Stimulated activated CD4-positive, alpha-beta T cell treated with anti-CD3 and anti-CD28 coated beads, Interleukin-15, amount 100 ng/mL, for 48 hours (primary cell): Measurements from ENCODE around the gene ADCY7.

Experiments
- DNase-seq, 2 donors: peaks; one replicate each; pipeline ENCODE4 v3.0.0-alpha.2; 2020; ENCODE audit warnings: low read depth in 2 of 2

The ADCY7 gene

DNA sequence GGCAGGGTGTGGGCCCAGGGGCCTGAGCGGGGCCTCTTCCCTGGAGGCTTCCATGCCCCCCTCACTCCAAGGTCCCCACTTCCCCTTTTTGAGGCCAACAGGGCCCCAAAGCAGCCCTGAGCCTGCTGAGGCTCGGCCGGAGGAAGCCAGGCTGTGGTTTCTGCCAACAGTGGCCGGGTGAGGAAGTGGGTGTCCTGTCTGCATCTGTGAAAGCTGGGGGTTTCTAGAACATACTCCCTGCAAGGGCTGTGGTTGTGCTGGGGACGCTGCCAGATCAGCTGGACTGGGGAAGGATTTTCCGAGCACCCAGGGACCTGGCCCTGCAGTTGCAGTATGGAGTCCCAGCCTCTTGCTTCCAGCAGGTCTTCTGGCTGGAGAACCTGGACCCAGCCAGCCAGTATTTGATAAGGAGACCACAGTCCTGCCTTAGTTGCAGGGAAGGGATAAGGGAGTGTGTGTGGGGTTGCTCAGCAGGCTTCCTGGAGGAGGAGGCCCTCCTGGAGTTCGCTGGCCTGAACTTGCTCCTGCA, 15.7 kb downstream of the ADCY7 start:
- peak in 1 of 2 donors; percentile 26 for DNase-seq

DNA sequence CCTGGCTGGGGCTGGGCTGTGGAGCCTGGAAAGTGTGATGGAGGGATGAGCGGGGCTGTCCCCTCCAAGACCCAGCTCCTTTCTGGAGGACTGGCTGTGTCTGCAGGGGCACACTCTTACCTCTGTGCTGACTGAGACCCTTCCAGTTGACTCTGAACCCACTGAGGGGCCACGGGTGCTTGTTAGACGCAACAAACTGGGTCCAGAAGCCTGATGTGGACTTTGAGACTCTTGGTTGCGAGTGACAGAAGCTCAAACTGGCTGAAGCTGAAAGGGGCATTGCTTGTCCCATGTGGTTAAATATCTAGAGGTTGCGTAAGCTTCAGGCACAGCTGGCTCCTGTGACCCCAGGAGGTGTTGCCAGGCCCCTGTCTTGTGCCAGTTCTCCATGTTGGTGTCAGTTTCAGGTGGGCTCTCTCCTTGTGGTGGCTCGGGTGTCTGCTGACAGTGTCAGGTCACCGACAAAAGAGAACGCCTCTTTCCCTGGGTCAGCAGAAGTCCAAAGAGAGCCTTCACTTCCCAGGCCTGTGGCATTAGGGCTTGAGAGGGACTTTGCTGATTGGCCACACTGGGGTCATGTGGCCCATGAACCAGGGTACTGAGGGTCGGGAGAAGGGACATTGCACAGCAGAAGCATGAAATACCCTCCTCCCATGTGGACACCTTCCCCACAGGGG, 16.7 kb downstream of the ADCY7 start:
- DNase-seq, result no peak

DNA sequence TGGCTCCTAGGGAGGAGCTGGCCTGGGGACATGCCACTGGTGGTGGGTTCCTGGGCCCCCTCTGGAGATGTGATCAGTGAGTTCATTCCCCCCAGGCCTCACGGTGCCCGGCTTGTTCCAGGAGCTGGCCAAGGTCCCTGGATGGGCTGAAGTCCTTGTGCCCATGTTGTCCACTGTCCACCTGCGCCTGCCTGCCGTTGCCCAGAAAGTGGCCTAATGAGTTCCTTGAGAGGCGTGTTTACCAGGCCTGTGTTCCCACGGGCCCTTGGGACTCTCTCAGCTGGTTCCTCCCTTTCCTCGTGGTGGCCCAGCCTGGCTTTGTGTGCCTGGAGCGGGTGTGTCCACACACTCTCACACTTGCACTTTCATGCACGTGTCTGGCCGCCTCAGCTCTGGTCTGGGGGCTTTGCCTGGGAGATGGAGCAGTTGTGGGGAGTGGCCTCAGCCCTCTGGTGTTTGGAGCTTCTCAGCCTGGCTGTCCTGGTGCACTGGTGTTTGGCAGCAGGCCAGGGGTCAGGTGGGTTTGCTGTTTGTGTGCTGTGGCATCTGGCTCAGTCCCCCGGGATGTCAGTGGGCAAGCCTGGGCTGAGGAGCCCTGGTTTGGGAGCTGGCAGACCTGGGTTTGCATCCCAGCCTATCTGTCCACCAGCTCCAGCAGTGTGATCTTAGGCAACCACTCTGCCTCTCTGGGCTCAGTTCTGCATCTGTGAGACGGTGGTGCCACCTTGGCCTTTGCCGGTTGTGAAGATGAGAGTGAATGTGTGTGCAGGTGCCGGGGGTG, 18.0 kb downstream of the ADCY7 start:
- DNase-seq, result no peak

DNA sequence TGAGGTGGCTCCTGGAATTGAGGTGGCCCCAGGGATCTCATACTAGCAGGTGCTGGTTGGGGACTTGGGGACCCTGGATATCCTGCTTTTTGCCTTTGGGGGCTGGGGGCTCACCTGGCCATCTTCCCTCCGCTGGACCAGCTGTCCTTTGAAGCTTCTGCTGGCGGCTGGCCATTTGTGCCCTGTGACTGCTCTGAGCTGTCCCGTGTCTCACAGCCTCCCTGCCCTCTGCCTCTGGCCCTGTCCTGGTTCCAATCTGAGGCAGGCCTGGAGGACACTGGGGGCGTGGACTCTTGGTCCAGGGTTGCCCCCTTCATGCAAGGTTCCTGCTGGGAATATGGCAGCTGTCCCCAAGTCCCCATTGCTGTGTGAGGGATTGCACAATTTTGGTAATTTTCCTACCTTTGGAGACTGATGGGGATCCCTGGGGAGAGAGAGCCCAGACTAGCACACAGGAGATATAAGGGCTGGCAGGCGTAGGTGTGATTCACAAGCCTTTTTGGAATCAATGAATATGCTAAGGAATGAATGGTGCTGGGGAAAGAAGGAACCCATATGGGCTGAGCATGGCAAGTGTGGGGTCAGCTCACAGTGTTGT, 19.2 kb downstream of the ADCY7 start:
- DNase-seq, result no peak

DNA sequence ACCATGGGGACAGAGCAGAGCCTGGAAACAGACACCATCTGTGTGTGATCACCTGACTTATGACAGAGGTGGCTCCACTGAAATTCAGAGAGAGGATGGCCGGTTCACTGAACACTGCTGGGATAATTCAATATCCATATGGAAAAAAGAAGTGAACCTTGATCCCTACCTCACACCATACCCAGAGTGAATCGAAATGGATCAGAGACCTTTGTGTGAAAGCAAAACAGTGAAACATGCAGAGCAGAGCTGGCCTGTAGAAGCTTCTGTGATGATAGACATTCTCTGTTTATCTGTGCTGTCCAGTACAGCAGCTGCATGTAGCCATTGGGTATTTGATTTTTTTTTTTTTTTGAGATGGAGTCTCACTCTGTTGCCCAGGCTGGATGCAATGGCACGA, 20.3 kb downstream of the ADCY7 start:
- no peak for DNase-seq

DNA sequence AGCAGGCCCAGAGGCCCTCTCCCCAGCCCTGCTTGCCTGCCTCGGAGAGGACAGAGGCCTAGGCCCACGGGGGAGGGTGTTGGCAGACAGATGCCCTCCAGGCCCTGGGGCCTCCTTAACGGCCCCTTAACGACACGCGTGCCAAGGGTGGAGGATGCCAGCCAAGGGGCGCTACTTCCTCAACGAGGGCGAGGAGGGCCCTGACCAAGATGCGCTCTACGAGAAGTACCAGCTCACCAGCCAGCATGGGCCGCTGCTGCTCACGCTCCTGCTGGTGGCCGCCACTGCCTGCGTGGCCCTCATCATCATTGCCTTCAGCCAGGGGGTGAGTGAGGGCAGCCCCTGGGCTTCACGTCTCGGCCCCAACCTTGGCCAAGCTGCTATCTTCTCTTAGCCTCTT, 21.7 kb downstream of the ADCY7 start:
- DNase-seq, result no peak

DNA sequence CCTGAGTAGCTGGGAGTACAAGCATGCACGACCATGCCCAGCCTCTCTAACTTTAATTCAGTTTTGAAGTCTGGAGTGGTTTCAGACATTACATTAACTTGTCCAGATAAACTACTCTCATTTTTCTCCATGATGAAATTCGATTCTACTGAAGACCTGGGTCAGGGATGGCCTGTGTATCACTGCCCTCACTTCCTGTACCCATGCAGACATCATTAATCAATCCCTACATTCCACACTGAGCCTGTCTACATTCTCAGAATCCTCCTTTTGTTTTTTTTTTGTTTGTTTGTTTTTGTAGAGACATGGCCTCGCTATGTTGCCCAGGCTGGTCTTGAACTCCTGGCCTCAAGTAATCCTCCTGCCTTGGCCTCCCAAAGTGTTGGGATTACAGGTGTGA, 22.6 kb downstream of the ADCY7 start:
- DNase-seq, result no peak

DNA sequence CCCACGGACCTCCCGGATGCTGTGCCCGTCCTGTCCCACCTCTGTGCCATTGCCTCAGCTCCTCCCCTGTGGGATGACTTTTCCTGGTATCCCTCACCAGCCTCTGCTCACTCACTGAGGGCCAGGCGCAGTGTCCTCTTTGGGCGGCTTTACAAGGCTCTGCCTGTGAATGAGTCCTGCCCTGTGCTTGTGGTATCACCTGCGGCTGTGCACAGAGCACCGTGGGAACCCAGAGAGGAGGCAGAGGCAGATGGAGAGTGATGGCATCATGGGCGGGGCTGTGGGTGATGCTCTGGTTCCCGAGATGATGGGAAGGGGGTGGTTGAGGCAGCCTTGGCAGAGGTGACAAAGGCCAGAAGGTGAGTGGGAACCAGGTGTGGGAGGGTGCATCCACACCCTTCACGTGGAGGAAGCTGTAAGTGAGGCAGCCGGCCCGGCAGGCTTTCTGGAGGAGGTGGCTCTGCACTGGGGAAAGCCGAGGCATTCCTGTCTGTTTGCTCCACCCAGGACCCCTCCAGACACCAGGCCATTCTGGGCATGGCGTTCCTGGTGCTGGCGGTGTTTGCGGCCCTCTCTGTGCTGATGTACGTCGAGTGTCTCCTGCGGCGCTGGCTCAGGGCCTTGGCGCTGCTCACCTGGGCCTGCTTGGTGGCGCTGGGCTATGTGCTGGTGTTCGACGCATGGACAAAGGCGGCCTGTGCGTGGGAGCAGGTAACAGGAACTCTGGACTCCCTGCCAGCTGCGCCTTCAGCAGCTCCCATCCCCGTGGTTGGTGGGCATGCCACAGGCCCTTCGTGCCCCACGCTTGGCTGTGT, 23.8 kb downstream of the ADCY7 start:
- DNase-seq, result no peak

DNA sequence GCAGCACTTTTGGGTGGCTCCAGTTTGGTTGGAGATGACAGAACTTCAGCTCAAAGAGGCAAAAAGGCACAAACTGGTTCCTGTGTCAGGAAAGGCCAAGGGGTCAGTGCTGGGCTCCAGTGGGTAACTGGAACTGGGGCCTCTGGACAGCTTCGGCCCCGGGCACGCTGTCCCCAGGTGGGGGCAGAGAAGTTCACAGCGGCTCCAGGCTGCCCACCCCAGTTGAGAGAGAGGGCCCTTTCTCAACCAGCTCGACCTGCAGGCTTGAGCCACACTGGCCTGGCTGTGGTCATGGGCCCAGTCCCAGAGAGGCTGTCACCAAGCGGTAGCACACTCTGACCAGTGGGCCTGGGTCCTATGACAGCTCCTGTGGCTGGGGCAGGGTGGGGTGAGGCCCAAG, 24.5 kb downstream of the ADCY7 start:
- DNase-seq, result no peak

DNA sequence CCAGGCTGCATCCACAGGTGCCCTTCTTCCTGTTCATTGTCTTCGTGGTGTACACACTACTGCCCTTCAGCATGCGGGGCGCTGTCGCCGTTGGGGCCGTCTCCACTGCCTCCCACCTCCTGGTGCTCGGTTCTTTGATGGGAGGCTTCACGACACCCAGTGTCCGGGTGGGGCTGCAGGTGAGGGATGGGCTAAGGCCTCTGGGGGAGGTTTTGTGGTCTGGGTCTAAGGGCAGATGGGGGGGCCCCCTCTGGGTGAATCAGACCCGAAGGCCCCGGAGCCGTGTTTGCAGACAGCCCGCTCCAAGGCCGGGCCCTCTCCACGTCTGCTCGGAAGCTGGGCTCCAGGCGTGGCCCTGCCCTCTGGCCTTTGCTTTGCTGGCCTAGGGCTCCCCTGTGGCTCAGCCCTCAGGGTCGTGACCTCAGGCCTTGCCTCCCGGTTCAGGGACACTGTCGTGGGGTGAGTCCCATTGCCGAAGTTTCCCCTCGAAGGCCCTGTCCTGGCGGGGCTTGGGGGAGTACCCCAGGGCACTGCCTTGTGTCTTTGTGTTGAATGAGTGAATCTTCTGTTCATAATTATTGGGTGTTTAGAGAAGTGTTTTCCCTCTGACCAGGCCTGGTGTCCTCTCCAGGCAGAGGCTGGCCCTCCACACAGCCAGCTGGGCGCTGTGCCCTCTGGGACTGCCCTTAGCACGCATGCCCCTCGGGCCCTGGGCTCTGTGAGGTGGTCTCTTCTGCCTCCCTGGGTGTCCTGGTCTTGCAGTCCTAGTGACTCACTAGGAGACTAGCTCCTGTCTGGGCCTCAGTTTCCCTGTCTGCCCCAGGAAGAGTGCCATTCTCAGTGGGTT, 25.6 kb downstream of the ADCY7 start:
- DNase-seq, result no peak

DNA sequence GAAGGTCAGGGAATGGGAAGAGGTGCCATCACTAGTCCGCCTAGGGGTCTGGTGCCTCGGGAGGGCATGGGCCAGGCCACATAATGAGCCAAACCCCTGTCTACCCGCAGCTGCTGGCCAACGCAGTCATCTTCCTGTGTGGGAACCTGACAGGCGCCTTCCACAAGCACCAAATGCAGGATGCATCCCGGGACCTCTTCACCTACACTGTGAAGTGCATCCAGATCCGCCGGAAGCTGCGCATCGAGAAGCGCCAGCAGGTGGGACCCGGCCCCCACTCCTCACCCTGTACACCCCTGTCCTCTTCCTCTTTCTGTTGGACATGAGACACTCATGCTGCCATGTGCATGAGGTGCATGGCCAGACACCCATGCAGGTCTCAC, 26.2 kb downstream of the ADCY7 start:
- no peak for DNase-seq

DNA sequence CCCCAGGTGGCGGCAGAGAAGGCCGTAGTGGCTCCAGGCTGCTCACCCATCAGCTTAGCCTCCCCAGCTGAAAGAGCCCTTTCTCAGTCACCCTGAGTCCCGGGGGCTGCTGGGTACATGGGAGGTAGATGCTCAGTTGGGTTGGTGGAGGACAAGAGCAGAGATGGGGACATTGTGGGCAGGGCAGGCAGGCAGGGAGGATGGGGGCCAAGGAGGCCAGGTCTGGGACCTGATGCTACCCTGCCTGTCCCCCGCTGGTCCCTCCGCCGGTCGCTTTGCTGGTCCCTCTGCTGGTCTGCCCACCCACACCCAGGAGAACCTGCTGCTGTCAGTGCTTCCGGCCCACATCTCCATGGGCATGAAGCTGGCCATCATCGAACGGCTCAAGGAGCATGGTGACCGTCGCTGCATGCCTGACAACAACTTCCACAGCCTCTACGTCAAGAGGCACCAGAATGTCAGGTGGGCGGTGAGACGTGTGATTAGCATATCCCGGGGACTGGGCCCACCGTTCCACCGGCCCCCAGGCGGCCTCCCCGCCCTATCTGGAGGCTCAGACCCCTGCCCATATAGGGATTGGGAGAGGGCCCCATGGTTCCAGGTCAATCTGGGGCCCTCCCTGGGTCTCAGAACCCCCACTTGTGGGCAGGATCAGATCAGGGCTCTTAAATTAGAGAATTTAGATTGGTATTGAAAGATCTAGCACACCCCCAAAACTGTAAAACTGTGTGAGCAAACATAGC, 26.9 kb downstream of the ADCY7 start:
- no peak for DNase-seq

DNA sequence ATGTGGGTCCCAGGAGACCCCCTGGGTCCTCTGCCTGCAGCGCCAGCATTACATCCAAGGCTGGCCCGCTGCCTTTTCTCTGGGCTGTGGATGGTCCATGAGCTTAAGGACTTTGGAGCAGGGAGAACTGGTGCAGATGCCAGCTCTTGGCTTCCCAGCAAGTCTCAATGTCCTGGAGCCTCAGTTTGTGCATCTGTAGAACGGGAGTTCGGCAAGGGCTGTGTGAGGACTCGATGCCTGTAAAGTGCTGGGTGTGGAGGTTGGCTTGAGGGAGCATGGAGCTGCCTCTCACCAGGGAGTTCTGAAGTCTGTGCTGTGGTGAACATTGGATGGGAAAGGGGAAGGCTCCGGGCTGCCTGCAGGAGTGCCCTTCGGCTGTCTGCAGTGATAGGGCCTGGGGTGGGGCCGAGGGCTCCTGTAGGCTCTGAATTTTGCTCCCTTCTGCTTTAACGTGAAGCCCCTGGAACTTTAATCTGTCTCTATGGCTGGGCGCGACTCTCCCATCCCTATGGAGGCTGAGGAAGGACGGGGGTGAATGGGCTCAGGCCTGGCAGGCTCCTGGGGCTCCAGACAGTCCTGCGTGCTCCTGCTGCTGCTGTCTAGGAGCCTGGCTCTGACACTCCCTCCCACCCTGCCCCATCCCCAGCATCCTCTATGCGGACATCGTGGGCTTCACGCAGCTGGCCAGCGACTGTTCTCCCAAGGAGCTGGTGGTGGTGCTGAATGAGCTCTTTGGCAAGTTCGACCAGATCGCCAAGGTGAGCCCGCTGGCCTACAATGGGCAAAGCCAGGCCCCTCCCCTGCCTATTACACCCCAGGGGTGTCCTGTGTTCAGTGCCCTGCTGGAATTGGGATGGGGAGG, 27.9 kb downstream of the ADCY7 start:
- no peak for DNase-seq

DNA sequence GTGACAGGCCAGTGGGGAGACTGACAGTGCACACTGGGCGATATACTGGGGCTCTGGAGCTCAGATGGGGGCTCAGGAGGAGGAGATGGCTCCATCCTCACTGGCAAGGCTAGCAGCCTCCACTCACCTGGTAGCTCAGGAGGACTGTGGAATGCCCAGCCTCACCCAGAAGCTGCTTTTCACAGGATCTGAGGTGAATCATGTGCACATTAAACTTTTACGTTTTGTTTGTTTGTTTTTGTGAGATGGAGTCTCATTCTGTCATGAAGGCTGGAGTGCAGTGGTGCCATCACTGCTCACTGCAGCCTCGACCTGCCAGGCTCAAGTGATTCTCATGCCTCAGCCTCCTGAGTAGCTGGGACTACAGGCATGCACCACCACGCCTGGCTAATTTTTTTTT, 28.6 kb downstream of the ADCY7 start:
- no peak for DNase-seq

DNA sequence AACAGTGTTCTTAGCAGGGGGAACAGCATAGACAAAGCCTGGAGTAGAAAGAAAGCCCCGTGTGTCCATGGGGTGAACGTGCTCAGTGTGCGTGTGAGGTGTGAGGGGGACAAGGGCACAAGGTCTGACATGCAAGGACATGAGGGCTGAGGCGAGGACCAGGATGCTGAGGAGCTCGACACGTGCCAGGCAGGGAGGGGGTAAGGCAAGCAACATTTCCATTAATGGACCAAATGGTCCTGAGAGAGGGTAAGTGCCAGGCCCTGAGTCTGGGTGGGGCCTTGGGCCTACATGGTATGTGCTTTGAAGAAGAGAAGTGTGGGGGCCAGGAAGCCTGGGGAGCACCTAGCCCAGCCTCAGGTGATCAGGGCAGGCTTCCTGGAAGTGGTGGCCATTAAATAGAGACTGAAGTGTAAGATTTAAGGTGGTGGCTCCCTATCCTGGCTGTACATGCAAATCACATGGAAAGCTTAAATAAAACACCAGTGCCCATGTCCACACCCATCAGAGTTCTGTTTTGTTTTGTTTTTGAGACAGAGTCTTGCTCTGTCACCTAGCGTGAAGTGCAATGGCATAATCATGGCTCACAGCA, 29.3 kb downstream of the ADCY7 start:
- DNase-seq, result no peak

DNA sequence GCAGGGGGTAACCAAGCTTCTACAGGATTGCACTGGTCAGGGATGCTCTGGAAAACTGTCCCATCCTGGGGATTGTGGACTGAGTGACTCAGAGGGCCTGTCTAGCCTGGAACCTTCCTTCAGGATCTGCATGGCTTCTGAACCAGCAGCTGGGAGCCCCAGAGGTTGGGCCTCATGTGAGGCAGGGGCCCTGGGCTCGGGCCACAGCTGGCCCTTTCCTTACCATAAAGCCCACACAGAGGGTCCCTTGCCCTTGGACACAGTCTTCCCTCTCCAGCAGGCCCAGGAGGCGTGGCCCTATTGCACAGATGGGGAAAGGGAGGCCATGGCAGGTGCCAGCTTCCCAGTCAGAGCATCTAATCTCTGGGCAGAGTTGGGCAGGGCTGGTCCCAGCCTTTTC, 30.5 kb downstream of the ADCY7 start:
- no peak for DNase-seq

DNA sequence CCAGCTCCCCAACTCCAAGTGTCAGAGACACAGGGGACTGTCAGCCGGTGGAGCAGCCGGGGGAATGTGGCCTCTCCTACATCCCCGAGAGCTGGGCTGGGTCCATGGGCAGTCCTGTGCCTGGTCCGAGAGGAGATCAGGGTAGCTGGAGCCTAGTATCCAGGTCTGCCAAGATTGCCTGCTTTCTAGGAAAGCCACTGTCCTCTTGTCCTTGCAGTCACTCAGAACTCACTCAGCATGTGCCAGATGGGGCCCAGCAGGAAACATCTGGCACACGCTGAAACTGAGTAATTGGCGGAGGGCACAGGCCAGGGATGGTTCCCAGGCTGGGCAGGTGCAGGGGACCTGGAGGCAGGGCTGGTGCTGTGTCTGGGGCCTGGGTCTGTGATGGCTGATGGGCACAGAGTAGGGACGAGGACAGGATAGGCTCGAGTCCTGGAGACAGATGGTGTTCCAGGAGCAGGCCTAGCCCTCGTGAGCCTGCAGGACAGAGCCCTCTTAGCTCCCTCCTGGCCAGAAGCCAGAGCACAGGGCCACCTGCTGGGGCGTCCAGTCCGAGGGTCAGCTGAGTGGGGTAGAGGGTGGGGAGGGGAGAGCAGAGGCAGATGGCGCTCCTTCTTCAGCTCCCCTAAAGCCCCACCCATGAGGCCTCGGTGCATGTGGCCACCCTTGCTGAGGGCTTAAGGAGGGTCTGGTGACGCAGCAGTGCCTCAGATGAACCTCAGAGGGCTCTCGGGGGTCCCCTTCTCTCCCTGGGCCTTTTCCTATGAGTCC, 31.1 kb downstream of the ADCY7 start:
- DNase-seq, result no peak

DNA sequence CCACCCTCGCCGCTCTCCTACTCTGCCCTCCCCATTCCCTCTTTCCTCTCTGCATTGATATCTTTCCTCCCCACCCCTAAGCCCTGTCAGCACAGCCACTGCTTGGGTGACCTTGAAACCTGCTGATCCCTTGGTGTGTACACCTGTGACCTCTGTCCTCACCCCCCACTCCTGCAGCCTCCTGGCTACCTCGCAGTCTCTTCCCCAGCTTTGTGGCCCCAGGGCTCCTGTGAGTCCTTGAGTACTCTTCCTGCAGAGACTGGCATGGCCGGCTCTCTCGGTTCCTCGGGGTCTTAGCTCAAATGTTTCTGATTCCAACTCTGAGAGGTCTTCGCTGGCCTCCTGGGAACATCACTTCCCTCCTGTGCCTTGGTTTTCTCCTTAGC, 31.7 kb downstream of the ADCY7 start:
- no peak for DNase-seq
